ENCODE measurements around the gene APBA3.

The APBA3 gene

GRCh38 chr19:3707868-3708206 is 53.7 kb downstream of the APBA3 start:
- TF ChIP-seq, protein P1, sequence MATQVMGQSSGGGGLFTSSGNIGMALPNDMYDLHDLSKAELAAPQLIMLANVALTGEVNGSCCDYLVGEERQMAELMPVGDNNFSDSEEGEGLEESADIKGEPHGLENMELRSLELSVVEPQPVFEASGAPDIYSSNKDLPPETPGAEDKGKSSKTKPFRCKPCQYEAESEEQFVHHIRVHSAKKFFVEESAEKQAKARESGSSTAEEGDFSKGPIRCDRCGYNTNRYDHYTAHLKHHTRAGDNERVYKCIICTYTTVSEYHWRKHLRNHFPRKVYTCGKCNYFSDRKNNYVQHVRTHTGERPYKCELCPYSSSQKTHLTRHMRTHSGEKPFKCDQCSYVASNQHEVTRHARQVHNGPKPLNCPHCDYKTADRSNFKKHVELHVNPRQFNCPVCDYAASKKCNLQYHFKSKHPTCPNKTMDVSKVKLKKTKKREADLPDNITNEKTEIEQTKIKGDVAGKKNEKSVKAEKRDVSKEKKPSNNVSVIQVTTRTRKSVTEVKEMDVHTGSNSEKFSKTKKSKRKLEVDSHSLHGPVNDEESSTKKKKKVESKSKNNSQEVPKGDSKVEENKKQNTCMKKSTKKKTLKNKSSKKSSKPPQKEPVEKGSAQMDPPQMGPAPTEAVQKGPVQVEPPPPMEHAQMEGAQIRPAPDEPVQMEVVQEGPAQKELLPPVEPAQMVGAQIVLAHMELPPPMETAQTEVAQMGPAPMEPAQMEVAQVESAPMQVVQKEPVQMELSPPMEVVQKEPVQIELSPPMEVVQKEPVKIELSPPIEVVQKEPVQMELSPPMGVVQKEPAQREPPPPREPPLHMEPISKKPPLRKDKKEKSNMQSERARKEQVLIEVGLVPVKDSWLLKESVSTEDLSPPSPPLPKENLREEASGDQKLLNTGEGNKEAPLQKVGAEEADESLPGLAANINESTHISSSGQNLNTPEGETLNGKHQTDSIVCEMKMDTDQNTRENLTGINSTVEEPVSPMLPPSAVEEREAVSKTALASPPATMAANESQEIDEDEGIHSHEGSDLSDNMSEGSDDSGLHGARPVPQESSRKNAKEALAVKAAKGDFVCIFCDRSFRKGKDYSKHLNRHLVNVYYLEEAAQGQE (IDR thresholded peaks at IDR 0.05; ENCODE audit: insufficient replicate concordance, low read depth), result no peak
- TF ChIP-seq, protein P2, sequence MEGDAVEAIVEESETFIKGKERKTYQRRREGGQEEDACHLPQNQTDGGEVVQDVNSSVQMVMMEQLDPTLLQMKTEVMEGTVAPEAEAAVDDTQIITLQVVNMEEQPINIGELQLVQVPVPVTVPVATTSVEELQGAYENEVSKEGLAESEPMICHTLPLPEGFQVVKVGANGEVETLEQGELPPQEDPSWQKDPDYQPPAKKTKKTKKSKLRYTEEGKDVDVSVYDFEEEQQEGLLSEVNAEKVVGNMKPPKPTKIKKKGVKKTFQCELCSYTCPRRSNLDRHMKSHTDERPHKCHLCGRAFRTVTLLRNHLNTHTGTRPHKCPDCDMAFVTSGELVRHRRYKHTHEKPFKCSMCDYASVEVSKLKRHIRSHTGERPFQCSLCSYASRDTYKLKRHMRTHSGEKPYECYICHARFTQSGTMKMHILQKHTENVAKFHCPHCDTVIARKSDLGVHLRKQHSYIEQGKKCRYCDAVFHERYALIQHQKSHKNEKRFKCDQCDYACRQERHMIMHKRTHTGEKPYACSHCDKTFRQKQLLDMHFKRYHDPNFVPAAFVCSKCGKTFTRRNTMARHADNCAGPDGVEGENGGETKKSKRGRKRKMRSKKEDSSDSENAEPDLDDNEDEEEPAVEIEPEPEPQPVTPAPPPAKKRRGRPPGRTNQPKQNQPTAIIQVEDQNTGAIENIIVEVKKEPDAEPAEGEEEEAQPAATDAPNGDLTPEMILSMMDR (IDR thresholded peaks at IDR 0.05; ENCODE audit: insufficient read depth, low read length), result no peak
- TF ChIP-seq POLR2AphosphoS5 (IDR thresholded peaks at IDR 0.05; ENCODE audit: low read depth), result no peak
- TF ChIP-seq SPI1 (IDR thresholded peaks at IDR 0.05; ENCODE audit: borderline replicate concordance, low read depth), result no peak
- TF ChIP-seq GABPA (IDR thresholded peaks at IDR 0.05; ENCODE audit: low read depth), result no peak
- Histone ChIP-seq H3K27ac (replicated peaks) (no peak overlapping the region), H3K27me3 (ENCODE audit: insufficient read depth, poor library complexity, severe bottlenecking) (peaks cover 26% of the 10 kb centered on the region), H3K4me3 (replicated peaks; ENCODE audit: insufficient read depth, low read length) (no peak overlapping the region)
- DNase-seq (ENCODE audit: low read depth in 1 of 2, low spot score in 1 of 2), result no peak

GRCh38 chr19:3701200-3701599 is 60.3 kb downstream of the APBA3 start:
- TF ChIP-seq POLR2AphosphoS5 (IDR thresholded peaks at IDR 0.05; ENCODE audit: low read depth) (no peak), GABPA (IDR thresholded peaks at IDR 0.05; ENCODE audit: low read depth) (no peak), SPI1 (IDR thresholded peaks at IDR 0.05; ENCODE audit: borderline replicate concordance, low read depth) (no peak)
- TF ChIP-seq, protein P2 (IDR thresholded peaks at IDR 0.05; ENCODE audit: insufficient read depth, low read length), result no peak
- TF ChIP-seq, protein P1 (IDR thresholded peaks at IDR 0.05; ENCODE audit: insufficient replicate concordance, low read depth), result no peak
- H3K27me3 ChIP-seq (ENCODE audit: insufficient read depth, poor library complexity, severe bottlenecking), result peaks cover 2% of the 10 kb centered on the region
- no peak for DNase-seq (ENCODE audit: low read depth in 1 of 2, low spot score in 1 of 2)
- H3K27ac ChIP-seq (replicated peaks), result no peak overlapping the region
- no peak overlapping the region for H3K4me3 ChIP-seq (replicated peaks; ENCODE audit: insufficient read depth, low read length)

All from HL-60 (cell line).